Epithelial cell of proximal tubule (primary cell): ENCODE measurements around the gene CST4. TPM values are rescaled to one million over a fixed set of nuclear protein-coding genes. Genes with fewer than 3 reads are reported as not detected.
"Not testable (repeated sequence)": the region's sequence is repeated elsewhere in the genome, so short reads cannot be mapped to it uniquely, and the experiment has no call there.

Source experiments
- DNase-seq: peaks from one replicate; pipeline ENCODE4 v3.0.0-alpha.2; 2011; ENCODE audit warnings: low read depth
- H3K4me3 ChIP-seq: 2 replicates; pipeline ENCODE4 v1.5.1; 2011; ENCODE audit warnings: low read depth, mild to moderate bottlenecking, low read length
- total RNA-seq: library from RNA; depleted of rRNA; stranded (reverse); fragments of >200 nt; gene quantifications from 2 replicates; pipeline ENCODE4 v1.2.3, GENCODE V29; 2015
- TF ChIP-seq, protein P1 (sequence below): conservative IDR thresholded peaks from 2 replicates; pipeline ENCODE4 v1.5.1; 2012; ENCODE audit warnings: low read depth, mild to moderate bottlenecking, low read length

The CST4 gene, protein sequence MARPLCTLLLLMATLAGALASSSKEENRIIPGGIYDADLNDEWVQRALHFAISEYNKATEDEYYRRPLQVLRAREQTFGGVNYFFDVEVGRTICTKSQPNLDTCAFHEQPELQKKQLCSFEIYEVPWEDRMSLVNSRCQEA
- not detected in 2 replicates for total RNA-seq

DNA sequence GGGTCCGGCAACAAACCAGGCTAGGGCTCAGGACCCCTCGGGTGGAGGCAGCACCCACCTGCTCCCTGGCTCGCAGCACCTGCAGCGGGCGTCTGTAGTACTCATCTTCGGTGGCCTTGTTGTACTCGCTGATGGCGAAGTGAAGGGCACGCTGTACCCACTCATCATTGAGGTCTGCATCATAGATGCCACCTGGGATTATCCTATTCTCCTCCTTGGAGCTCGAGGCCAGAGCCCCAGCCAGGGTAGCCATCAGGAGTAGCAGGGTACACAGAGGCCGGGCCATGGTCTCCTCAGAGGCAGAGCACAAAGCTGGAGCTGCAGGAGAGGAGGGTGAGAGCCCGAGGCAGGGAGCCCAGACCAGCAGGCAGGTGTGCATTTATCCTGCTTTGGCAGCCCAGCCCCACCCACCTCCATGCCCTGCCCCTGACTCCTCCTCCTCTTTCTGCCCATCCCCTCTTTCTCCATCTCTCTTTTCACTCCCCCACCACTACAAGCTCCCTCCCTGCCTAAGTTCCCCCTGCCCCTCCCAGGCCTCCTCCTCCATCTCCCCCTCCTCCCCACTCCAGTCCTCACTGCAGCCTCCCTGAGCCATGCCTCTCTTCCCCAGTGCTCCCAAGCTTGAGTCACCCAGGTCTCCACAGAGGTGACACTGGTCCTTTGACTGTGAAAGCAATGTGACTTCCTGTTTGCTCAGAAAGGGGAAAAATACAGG, at the start of gene CST4:
TSS of gene CST4 (minus strand) at position 355 of the 715 bp plus-strand sequence. CDS start at position 286, 69 bp downstream.
- H3K4me3 ChIP-seq, DNase-seq: not testable (repeated sequence)

DNA sequence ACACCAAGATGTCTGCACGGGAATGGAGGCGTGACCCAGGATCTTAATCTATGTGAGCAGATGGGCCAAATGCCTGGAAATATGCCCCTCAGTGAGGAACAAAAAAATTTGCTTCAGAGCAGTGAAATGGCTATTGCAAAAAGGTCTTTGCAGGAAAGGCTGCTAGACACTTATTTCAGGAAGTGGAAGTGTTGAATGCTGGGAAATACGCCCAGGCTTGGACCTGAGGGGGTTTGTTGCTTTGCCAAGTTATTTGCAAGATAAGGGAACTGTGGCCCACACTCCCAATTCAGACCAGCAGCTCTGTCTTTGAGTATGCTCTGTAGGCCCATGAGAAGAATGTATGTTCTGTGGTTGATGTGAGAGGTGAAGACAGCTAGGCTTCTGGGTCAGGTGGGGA, 46.6 kb upstream of the CST4 start:
- not testable (repeated sequence) for H3K4me3 ChIP-seq, DNase-seq

DNA sequence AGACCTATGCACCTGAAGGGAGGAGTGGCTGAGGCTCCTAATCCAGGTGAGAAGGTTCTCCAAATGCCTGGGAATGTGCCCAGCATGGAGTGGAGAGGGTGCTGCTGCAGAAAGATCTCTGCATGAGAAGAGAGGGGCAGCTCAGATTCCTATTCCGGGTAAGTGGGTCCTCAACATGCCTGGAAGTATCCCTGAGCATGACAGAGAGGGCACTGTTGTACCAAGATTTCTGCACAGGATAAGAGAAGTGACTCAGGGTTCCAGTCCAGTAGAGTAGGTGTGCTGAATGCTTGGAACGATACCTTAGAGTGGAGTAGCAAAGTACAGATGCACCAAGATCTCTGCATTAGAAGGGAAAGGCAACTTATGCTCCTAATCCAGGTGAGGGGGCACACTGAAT, 46.1 kb upstream of the CST4 start:
- not testable (repeated sequence) for H3K4me3 ChIP-seq

DNA sequence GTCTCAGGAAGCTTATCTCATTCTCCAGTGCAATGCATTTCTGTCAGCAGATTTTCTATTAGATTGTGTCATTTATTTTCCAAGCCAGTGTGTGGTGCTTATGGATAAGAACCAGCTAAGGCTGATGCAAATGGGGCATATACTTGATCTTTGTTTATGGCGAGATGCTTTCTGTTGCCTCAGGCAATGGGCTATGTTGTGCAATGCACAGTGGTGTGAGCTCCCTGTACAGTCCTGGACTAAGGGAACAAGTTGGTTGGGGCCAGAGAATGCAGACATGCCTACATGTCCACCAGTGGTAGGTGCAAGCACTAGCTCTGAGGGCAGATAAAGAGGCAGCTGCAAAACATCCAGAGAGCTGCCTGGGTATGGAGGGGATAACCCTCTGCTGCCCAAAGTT, 45.6 kb upstream of the CST4 start:
- DNase-seq, H3K4me3 ChIP-seq: not testable (repeated sequence)

More for the DNA sequence above, 46.1 kb upstream of the CST4 start:
- DNase-seq = not testable (repeated sequence)

DNA sequence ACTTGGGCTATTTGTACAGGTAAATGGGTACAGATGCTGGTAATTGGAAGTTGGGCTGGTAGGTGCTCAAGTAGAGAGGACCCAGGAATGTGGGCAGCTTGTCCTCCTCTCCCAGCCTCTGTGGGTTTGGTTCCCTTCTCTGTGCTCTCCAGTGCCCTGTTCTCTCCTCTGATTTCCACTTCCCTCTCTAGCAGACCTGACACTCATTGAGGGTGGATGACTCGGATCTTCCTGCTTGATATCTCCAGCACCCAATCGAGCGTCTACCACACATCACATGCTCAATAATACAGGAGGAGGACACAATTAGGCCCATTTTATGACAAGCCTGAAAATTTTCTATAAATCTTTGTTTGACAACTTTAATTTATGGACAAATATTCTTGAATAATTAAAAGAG, 38.2 kb upstream of the CST4 start:
- TF ChIP-seq, protein P1, sequence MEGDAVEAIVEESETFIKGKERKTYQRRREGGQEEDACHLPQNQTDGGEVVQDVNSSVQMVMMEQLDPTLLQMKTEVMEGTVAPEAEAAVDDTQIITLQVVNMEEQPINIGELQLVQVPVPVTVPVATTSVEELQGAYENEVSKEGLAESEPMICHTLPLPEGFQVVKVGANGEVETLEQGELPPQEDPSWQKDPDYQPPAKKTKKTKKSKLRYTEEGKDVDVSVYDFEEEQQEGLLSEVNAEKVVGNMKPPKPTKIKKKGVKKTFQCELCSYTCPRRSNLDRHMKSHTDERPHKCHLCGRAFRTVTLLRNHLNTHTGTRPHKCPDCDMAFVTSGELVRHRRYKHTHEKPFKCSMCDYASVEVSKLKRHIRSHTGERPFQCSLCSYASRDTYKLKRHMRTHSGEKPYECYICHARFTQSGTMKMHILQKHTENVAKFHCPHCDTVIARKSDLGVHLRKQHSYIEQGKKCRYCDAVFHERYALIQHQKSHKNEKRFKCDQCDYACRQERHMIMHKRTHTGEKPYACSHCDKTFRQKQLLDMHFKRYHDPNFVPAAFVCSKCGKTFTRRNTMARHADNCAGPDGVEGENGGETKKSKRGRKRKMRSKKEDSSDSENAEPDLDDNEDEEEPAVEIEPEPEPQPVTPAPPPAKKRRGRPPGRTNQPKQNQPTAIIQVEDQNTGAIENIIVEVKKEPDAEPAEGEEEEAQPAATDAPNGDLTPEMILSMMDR = no peak
- no peak for DNase-seq
- no peak overlapping the region for H3K4me3 ChIP-seq

DNA sequence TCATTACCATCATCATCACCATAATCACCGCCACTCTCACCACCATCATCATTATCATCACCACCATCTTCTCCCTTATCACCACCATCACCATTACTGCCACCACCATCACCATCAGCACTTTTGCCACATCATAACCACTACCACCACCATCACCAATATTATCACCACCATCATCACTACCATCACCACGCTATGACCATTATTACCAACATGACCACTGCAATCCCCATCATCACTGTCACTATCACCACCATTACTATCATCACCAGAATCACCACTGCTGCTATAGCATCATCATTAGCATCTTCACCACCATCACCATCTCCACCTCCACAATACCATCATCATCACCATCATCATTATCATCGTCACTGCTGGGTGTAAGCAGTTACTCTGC, 36.3 kb upstream of the CST4 start:
- H3K4me3 ChIP-seq = no peak overlapping the region
- no peak for DNase-seq
- TF ChIP-seq, protein P1 = no peak

DNA sequence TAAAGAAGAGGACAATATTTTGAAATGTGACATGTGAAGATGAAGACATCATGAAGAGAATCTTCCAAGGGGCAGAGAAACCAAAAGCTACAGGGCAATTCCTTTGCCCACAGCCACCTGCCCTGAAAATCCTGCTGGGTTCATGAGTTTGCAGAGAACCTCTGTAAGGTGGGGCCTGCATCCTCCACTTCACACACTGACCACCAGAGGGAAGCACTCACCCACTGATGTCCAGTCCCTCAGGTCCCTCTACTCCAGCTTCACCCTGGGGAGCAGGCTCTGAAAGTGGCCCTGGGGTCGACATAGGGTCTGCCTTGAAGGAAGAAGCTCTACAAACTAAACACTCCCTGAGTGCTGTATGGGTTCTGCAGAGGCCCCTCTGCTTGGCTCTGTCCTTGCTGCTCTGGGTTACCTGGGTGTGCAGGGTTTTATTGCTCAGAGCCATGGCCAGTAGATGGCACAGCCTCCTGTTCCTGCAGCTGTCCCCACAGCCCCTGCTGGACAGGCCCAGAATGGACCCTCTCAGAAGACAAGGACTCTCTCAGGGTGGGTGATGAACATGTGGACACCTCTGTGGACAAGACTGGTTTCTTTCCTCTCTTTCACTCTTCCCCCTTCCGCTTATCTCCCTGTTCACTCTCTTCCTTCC, 34.9 kb upstream of the CST4 start:
- H3K4me3 ChIP-seq, DNase-seq: not testable (repeated sequence)
- TF ChIP-seq, protein P1 = peak; percentile 47

DNA sequence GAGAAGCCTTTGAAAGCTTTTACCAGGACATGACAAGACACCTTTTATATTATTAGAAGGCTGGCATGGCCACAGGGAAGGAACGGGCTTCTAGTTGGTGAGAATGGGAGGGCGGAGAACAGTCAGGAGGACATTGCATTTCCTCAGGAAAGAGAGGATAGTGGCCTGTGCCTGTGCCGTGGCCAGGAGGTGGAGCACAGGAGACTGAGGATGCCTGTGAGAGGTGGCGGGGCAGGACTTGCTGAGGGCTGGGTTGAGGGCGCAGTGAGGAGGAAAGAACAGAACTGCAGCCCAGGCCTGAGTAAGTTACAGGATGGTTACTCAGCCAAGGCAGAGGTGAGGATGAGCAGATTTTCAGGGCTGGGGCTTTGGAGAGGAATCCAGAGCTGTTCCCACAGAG, 34.0 kb upstream of the CST4 start:
- not testable (repeated sequence) for H3K4me3 ChIP-seq

DNA sequence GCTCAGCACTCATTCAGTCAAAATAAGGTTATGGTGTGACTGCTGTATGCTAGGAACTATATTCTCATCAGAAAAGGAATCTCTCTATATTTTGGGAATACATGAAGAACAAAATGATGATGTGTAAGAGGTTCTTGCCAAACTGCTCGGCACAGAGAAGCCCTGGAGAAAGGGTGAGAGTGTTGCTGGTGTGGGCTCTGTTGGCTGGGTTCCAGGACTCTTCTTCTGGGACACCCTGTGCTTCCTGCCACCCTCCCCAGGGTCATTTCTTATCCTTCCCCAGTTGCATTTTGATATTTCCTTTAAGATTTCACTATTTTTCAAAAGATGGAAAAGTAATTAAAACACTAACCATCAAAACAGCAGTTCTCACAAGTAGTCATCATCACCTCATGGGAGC, 33.1 kb upstream of the CST4 start:
- no peak for DNase-seq
- H3K4me3 ChIP-seq = no peak overlapping the region
- TF ChIP-seq, protein P1 = no peak

More for the DNA sequence above, 34.0 kb upstream of the CST4 start:
- not testable (repeated sequence) for DNase-seq

DNA sequence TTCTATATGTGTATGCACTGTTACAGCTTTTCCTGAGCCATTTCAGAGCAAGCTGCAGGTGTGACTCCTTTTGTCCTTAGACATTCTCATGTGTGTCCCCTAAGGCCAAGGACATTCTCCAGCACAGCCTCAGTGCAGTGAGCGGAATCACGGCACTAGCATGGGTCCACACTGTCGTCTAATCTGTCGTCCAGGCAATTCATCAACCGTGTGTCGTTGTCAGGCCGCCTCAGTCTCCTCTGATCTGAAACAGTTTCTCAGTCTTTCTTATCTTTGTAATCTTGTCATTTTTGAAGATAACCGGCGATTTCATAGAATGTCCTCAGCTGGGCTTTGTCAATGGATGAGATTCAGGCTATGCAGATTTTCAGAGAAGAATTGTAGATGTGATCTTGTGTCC, 30.5 kb upstream of the CST4 start:
- not testable (repeated sequence) for H3K4me3 ChIP-seq, DNase-seq

DNA sequence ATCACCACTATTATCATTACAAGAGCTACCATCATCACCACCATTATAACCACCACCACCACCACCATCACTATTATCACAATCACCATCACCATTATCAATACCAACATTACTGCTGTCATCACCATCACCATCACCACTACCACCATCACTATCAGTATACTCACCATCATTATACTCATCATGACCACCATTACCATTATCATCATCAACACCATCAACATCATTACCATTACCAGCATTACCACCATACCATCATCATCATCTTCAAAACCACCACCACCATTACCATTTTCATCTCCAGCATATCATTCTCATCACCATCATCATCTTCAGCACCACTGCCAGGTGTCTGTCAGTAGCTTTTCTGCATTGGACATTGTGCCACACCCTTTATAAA, 22.9 kb upstream of the CST4 start:
- H3K4me3 ChIP-seq, DNase-seq: not testable (repeated sequence)
